Central memory CD4-positive, alpha-beta T cell (primary cell): ENCODE measurements around the gene GBGT1.
"Not testable (repeated sequence)": the region's sequence is repeated elsewhere in the genome, so short reads cannot be mapped to it uniquely, and the experiment has no call there.

ENCODE experiments used
- DNase-seq: peaks from one replicate; pipeline ENCODE4 v3.0.0; 2022
- total RNA-seq, 3 experiments: gene quantifications; one replicate each; lab custom pipeline; 2026; lab: John Stamatoyannopoulos, UW

GBGT1 gene
- 2.9 to 5.0 (median 3.1) reads per million in 3 experiments for total RNA-seq

DNA sequence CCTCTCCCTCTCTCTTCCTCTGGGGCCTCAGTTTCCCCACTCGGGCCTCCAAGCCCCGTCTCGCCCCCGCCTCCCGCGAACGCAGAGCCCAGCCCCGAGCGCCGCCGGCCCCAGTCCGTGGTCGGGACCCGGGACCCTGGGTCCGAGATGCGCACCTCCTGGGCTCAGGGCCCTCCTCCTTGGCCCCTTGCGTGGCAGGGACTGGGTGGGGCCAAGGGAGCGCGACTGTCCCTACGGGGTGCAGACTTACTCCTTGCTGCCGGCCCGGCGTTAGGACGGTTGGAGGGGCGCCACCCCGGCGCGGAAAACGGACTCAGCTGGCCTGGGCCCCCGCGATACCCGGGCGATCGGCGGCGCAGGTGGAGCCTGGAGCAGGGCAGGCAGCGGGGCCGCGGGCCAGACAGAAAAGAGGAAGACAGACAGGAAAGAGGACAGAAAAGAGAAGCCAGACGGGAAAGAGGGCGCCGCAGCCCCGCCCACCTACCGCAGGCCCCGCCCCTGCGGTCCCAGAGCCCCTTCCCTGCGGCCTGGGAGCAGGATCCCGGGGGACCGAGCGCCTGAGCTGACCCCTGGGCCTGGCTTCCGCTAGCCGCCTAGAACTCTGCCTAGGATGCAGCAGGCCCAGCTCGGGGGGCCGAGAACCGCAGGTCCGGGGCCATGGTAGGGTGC lies at the start of gene GBGT1:
Gene GBGT1 (minus strand): TSS at position 411 of the 669 bp plus-strand sequence. CDS start 1,502 bp downstream, outside the sequence.
- DNase-seq: peak; percentile 34

GRCh38 chr9:133210609-133211008 lies 46.9 kb upstream of the GBGT1 start:
- DNase-seq: no peak

- no peak for DNase-seq
These were observed 46.5 kb upstream of the GBGT1 start for GRCh38 chr9:133210202-133210532.

DNA sequence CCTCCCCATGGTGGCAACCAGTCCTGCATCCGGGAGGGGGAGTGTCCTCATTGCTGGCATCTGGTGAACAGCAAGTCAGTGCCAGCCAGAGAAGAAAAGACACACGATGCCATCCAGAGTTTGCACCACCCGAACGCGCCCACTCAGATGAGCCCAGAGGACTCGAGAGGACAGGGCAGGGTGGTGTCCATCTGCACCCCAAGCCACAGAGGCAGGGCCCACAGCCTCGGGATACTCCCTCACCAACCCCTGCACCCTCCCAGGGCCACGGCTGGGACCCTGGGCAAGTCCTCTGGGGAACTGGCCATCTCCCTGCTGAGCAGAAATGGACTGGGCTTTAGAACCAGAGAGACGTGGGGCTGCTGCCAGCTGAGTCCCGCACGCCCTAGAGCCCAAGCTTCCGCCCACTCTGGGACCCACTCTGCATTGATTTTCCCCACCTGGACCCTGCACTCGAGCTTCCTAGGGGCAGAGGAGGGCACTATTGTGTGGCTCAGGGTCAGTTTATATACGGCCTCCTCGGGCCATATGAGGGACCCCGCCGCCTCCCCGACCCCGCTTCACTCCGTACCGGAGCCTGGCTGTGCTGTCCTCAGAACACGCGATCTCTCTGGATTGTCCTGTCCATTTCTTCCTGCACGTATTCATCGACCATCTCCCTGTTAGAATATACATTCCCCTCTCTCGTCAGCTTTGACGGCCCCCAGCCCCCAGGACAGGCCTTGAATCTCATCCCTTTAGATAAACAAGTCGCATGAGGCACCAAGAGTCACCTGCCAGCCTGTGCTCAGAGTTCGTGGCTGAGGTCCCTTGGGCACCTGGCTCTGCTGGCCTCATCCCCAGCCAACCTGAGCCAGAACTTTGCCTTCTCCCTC lies 45.9 kb upstream of the GBGT1 start:
- not testable (repeated sequence) for DNase-seq

DNA sequence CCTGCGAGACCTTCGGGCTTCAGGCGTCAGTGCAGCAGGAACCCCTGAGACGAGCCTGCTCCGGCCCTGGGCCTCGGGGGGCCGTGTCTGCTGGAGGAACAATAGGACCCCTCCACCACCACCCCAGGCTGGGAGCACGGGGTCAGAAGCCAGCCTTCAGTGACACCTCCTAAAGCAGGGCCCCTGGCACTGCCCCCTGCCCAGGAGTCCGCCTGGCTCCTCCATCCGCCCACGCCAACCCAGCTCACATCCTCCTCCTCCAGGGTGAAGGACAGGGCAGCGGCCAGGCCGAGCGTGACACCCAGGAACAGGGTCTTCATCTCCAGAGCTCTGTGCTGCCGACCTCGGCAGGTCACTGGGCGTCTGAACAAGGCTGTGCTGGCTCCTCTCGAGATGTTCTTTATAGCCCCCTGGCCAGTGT lies 45.2 kb upstream of the GBGT1 start, which contains the start of gene OBP2B:
Gene OBP2B (minus strand): TSS at position 371 of the 421 bp plus-strand sequence. CDS start 51 bp downstream, at position 320.
- DNase-seq: not testable (repeated sequence)

DNA sequence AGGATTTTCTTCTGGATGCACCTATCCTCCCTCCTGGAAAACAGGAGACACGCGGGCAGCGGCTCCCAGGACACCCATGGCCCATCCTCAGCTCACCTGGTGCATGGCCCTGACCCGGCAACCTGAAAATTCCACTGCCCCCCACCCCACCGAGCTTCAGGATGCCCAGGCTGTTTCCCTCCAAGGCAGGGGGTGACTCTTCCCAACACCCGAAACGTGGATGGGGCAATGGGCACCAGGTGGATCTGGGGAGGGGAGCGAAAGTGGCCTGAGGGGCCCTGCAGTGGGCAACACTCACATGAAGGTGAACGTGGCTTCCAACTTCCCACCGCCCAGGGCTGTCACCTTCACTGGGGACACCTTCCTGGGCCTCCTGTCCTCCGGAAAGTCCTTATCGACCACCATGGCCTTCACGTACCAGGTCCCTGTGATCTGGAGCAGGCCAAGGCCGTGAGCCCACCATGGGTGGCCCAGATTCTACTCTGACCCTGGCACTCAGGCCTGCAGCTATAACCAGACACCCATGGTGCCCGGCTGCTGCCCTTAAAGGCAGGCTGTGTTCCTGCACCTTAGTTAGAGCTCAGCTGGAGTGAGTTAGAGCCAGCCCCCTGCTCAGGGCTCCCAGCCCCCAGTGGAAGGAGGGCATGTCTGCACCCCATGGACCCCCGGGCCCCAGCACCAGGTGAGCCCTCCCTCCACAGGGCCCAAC lies 44.6 kb upstream of the GBGT1 start:
- not testable (repeated sequence) for DNase-seq

GRCh38 chr9:133207540-133208170 lies 43.9 kb upstream of the GBGT1 start:
- no peak for DNase-seq

DNA sequence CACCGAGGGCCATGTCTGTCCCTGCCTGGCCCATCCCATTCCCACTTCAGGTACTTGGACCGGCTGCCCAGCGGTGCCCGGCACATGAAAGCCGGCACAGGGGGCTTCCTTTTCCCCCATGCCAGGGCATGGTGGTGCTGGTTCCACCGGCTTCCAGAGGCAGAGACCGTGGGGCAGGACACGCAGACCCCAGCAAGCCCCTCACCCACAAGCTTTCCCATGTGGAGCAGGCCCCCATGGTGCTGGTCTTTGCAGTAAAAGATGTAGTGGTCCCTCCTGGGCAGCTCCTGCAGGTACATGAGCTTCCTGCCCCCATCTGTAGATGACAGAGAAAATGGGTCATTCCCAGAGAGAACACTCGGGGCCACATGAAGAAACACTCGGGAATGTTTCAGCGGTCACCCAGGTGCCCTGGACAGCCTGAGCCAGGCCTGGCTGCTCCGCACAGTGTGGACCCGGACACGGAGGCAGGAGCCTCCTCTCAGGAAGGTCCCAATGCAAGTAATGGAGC lies 43.4 kb upstream of the GBGT1 start:
- DNase-seq: no peak

- no peak for DNase-seq
These were observed 42.5 kb upstream of the GBGT1 start for GRCh38 chr9:133205996-133206931.

GRCh38 chr9:133205481-133205887 lies 41.8 kb upstream of the GBGT1 start:
- not testable (repeated sequence) for DNase-seq

- no peak for DNase-seq
These were observed 41.3 kb upstream of the GBGT1 start for GRCh38 chr9:133204993-133205336.

GRCh38 chr9:133204335-133204992 lies 40.8 kb upstream of the GBGT1 start:
- DNase-seq: no peak

GRCh38 chr9:133203506-133204075 lies 39.9 kb upstream of the GBGT1 start:
- DNase-seq: no peak

GRCh38 chr9:133202688-133203453 lies 39.2 kb upstream of the GBGT1 start:
- no peak for DNase-seq

GRCh38 chr9:133202145-133202513 lies 38.4 kb upstream of the GBGT1 start:
- no peak for DNase-seq

DNA sequence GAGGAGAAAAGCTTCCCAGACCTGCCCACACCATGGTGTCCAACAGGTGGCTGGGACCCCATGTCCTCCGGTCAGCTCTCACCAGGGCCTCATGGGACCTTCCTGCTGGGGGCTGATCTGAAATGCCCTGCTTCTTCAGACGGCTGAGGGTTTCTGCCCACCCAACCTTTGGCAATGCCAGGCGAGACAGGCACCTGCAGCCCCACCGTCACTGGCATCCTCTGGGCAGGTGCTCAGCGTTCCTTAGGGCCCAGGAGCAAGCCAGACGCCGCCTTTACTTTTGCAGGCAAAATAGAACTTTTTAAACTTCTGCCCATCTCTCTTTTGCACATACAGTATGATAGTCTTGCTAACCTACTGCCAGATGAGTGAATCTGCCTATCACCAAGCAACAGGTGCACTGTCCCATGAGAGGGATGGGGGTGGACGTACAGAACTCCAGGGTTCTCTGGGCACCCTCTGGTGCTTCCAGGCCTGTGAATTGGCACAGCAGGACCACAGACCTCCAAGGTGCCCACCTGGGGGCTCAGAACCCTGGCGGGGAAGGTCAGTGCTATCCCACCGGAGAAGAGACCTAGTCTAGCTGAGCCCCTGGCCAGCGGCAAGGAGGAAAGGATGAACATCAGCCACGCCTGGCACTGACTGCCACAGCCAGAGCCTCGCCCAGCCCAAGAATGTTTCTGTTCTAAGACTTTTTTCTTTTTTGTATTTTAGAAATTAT lies 37.9 kb upstream of the GBGT1 start:
- DNase-seq: no peak

DNA sequence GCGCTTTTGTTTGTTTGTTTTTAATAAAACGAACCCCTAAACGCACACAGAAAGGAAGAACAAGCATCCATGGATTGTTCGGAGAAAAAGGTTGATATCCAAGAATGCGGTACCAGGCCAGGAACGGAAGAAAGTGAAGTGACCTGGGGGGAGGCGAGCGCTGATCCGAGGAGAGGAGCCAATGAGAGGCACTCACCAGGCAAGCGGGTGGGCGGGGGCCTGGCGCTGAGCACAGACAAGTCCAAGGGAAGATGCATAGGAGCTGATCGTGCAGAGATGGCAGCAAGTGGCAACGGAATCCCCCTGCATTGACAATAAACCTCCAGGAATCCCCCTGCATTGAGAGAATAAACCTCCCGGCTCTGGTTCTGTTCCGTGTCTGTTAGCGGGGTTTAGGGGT lies 36.9 kb upstream of the GBGT1 start:
- DNase-seq: no peak

DNA sequence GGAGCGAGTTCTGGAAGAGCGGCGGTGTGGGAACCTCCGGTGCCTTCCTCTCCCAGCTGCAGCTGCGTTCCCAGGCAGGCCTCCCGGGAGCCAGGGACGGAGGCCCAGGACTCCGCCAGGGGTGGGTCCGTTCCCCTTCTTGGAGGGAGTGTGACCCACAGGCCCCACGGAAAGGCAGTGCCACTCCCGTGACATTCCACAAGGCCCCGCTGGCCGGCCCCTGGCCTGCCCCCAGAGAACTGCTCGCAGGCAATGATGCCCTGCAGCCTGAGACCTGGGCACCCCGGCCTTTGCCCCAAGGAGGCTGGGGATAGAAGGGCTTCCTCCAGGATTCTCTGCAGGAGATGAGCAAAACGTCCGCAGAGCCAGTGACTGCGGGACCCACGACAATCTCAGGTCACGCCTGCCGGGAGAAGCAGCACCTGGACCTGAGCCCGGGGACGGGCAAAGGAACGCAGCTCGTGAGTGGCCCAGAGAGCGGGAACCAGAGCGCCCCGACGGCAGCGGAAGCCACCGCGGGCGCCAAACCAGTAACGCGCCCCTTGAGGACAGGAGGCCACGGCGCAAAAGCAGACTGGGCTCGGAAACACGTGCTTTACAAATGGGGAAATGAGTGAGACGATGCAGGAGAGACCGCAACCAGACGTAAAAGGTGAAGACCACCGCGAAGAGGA lies 36.1 kb upstream of the GBGT1 start:
- peak; percentile 33 for DNase-seq
